Activated CD4-positive, alpha-beta T cell treated with anti-CD3 and anti-CD28 coated beads for 1 hour (primary cell): ENCODE measurements around the gene ZDHHC11.
"Not testable (repeated sequence)": the region's sequence is repeated elsewhere in the genome, so short reads cannot be mapped to it uniquely, and the experiment has no call there.

Source experiments
- DNase-seq: peaks from one replicate; pipeline ENCODE4 v3.0.0-alpha.2; 2020

The ZDHHC11 gene

DNA sequence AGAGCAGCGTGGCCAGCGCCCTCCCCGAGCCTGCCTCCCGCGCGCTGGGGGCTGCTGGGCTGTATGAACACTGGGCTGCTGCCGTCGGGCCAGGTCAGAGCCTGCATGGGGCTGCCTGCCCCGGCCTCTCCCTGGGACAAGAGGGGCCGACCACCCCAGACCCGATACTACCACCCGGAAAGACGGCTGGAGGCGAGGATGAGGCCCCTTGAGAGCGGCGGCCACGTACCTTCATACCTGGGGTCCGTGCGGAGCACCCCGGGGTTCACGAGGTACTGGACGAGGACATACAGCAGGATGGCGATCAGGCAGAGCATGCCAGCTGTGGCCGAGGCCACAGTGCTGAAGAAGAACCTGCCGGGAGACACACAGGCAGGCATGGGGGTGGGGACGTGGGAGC lies 7.4 kb downstream of the ZDHHC11 start:
- DNase-seq = not testable (repeated sequence)

DNA sequence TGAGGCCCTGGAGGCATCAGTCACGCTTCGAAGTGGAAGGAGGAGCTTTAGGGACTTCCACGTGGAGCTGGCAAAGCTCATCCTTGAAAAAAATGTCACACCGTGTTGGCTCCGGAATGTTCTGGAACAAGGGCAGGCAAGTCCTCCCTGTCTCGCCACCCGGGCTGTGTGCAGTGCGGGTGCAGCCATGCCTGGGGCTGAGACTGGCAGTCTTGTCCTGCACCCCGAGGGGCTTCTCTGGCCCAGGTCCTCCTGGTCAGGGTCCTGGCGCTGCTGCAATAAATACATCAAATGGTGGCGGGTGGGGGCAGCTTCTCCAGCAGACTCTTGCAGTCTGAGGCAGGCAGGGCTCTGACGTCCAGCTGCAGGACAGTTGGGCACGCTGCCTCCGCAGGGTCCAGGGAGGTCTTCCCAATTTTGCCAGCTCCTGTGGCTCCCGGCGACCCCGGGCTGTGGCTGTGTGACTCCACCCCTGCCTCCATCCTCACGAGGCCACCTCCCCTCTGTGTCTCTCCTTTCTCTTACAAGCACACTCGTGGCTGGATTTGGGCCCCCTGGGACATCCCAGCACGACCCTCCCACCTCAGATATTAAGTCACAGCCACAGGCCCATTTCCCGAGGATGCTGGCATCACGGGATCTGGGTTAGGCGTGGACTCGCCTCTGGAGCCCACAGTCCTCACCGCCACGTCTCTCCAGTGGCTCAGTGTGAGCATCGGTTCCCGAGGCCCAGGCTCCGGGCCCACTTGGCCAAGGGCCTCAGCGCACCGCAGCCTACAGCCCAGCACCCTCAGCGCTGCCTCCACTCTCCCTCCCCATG lies 8.2 kb downstream of the ZDHHC11 start:
- not testable (repeated sequence) for DNase-seq

DNA sequence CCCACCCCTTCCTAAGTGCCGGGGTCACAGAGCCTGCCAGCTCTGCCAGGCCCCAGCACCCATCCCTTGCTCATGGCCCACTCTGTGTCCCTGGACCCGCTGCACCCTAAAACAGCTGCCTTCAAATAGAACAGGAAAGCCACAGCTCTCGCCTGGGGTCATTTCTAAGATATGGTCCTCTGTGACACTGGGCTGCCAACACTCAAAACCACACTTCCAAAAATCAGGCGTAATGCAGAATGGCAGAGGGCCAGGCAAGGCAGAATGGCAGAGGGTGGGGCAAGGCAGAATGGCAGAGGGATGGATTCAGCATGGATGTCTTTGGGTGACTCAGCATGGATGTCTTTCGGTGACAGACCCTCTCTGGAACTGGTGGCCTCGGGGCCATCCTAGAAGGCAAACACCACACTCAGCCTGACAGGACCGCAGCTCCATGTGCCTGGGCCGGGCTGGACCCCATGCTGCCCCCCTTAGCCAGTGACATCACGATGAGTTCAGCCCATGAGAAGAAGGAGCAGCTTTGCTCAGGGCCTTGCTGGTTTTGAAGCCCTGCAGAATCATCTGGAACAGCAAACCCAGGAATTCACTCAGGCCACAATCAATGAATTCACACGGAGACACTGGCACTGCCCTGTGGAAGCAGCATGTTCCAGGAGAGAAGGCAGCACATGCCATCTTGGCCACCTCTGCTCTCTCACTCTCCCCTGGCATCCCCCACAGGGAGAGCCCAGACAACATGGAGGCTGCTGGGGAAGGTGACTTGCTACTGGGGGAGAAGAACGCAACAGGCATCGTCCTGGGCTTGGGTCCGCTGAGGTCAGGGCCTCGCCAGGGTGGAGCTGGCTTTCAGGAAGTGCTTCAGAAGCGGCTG lies 9.0 kb downstream of the ZDHHC11 start:
- not testable (repeated sequence) for DNase-seq

DNA sequence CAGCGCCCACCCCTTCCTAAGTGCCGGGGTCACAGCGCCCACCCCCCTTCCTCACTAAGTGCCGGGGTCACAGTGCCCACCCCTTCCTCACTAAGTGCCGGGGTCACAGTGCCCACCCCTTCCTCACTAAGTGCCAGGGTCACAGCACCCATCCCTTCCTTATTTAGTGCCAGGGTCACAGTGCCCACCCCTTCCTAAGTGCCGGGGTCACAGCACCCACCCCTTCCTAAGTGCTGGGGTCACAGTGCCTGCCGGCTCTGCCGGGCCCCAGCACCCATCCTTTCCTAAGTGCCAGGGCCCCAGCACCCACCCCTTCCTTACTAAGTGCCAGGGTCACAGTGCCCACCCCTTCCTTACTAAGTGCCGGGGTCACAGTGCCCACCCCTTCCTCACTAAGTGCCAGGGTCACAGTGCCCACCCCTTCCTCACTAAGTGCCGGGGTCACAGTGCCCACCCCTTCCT lies 9.8 kb downstream of the ZDHHC11 start:
- DNase-seq = not testable (repeated sequence)

DNA sequence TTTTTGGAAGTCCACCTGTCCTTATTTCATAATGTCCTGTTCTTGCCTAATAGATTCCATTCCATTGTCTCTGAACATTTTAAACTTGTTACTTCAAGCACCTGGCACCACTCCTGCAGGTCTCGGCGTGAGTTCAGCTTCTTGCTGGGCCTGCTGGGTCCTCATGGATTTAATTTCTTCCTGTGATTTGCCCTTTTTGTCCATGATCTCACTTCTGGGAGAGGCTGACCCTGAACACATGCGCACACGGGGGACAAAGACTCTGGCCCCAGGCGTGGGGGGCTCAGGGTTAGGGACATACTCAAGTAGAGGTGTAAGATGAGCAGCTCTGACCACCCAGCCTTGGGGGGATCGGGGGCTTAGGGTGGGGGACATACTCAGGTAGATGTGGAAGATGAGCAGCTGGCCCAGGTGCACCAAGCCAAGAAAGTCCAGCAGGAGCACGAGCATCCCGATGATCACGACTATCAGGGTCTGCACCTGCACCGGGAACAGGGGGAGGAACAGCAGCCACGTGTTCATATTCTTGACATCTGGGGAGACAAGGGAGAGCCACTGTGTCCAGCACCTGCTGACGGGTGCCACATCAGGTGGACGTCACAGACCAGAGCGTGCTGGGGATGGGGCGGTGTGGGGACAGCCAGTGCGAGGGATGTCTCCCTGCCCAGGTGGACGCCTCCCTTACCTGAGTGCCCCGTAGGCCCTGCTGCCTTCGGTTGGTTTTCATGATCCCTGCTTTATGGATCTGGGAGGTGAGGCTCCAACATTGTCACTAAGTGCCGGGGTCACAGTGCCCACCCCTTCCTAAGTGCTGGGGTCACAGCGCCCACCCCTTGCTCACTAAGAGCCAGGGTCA lies 10.4 kb downstream of the ZDHHC11 start:
- DNase-seq = not testable (repeated sequence)

DNA sequence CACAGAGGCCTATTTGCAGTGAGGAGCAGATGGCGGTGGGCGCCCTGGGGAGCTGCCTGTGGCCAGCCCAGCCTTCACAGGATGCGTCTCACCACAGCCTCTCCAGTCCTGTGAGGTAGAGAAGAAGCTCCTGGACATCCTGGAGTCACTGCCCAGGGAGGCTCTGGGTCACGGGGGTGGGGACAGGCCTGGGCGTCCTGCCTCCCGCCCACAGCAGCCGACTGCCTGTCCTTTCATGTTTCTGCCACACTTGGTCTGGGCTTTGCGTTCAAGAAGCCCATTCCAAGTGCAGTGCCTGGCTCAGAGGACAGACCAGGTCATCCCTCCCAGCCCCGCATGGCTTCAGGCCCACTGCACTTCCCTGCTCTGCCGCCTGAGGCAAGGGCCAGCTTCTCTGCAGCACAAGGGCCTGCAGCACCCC lies 12.3 kb downstream of the ZDHHC11 start:
- DNase-seq = peak; percentile 7

DNA sequence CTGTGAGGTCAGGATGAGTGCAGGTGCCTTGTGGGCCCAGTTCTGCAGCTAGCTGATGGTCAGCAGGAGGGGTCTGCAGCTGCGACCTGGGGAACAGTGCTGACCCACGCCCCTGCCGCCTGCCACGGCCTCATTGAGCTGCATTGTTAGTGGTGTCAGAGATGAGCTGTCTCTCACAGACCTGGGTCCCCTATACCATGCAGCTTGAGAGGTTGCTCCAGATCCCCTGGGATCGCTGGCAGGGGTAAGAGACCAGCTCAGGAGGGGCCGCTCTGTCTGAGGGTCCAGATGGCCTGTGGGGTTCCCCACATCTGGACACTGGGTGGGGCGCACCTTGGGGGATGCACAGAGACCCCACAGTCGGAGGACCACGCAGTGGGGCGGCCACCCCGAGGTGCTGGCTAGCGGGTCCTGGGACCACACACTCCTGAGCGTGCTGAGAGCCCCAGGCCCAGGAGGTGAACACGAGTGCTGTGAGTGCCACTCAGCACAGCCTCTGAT lies 13.1 kb downstream of the ZDHHC11 start:
- DNase-seq = peak; percentile 4

DNA sequence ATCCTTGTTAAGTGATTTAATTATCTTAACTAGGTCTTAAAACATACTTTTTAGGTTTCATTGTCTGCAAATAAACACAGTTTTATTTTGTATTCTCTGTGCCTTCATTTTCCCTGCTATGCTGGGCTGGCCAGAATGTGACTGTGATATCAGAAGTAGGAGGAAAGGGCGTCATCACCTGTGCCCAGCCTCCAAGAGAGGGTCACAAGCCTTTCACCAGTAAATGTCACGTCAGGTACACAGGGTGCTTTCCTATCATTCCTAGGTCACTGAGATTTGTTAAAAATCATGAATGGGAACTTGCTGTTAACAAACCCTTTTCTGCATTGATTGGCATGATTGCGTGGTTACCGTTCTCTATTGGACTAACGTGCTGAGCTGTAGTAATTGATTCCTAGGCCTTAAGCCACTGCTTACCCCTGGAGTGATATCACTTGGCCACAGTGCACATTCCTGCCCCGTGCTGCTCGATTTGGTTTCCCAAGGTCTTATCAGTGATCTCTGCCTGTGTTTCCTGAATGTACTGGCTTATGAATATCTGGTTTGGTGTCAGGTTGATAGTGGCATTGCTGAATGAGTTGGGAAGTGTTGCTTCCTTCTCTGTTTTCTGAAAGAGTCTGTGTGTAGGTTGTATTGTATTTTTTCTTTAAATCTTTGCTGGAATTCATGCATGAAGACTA lies 14.7 kb downstream of the ZDHHC11 start:
- DNase-seq = not testable (repeated sequence)

DNA sequence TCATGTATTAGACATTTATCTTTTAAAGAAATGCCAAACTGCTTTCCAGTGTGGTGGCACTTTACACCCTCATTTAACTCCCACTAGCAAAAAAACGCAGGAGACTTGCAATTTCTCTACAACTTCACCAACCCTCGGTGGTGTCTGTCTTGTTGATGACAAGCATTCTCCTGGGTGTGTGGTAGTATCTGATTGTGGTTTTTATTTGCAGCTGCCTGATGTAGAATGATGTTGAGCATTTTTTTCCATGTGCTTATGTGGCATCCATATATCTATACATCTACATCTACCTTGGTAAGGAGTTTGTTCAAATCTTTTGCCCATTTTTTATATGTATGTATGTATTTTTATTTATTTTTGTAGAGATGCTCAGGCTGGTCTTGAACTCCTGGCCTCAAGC lies 16.8 kb downstream of the ZDHHC11 start:
- not testable (repeated sequence) for DNase-seq

DNA sequence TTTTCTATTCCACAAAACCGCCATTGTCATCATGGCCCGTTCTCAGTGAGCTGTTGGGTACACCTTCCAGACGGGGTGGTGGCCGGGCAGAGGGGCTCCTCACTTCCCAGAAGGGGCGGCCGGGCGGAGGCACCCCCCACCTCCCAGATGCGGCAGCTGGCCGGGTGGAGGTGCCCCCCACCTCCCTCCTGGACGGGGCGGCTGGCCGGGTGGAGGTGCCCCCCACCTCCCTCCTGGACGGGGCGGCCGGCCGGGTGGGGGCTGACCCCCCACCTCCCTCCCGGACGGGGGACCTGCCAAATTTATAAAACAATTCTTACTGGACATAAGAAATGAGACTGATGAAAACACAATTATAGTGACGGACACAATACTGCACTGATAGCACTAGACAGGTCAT lies 22.6 kb downstream of the ZDHHC11 start:
- not testable (repeated sequence) for DNase-seq

DNA sequence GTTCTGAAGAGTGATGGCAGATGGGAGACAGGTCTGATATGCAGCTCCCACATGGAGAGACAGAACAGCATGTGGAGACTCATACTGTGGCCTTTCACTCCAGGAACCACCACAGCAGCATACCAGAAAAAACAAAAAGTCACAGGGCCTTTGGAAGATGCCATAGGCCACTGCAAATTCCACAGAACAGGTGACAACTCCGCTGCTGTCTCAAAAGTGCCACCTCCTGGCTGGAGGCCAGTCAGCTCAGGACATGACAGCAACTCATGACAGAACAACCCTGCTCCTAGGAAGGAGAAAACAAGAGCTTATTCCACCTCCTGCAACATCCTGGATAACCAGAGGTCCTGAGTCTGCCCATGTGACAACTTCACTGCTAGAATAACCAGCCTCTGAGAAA lies 25.2 kb downstream of the ZDHHC11 start:
- not testable (repeated sequence) for DNase-seq

DNA sequence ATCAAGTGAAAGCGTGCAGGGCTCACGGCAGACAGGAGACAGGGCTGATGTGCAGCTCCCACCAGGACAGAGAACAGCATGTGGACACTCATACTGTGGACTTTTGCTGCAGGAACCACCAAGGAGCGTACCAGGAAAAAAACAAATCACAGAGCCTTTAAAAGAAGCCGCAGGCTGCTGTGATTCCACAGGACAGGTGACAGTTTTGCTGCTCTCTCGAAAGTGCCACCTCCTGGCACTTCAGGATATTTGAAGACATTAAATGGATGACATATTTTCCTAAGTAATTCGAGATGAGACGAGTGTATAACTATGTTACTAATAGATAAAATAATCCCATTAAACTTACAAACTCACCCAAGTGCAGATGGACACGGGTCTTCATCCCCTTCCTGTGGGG lies 29.3 kb downstream of the ZDHHC11 start:
- no peak for DNase-seq

DNA sequence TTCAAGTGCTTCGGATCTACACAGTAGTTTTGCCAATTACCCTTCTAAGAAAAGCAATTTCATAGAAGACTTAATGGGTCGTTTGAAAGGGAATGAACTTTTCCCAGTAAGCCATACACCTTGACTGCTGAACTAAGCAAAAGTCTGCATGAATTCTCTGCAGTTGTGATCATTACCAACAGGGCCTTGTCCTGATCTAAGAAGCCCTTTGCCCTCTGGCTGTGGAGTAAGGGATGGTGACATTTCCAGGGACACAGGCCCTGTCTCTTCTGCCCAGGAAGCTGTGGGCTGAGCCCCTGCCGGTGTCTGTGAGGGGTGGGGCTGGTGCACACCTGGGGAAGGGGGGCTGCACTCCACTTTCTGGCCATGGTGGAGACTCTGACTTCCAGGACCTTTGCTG lies 30.5 kb downstream of the ZDHHC11 start:
- no peak for DNase-seq

DNA sequence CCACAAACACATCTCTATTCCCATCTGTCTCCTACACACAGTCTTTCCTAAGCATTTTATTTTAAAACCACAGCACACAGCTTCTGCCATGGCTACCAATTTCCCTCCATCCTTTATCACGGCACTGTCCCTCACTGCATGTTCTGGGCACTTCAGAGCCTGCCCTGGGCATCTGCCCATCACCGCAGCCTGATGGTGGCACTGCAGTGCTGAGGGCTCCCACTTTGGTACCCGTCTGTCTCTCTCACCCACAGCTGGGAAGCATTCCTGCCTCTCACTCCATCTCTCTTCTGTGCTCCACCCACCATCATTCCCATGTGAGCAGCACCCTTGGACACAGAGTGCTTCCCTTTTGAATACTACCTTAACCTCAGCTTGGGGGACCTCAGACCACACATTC lies 31.7 kb downstream of the ZDHHC11 start:
- no peak for DNase-seq

DNA sequence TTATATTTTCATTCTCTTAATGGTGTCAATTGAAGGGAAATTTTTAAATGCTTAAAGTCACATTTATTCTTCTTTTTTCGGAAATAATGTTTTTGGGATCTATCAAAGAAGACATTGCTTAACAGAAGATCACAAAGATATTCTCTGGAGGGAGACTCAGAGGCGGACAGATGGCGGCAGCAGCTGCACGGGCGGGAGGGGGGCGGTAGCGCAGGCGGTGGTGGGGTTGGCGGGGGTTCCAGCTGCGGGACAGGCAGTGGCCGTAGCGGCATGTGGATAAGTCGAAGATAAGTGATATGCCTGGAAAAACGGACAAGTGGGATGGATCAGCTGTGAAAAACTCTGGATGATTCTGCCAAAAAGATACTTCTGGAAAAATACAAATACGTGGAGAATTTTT lies 34.6 kb downstream of the ZDHHC11 start:
- no peak for DNase-seq

DNA sequence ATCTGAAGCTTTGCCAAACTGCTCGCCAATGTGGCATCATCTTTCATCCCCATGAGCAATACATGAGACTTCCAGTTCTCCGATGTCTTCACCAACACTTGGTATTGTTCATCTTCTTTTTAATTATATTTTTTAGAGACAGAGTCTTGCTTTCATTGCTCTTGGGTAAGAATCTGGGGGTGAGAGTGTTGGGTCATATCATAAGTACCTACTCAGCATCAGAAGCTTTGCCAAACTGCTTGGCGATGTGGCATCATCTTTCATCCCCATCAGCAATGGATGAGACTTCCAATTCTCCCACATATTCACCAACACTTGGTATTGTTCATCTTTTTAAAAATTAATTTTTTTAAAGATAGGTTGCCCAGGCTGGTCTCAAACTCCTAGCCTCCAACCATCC lies 35.3 kb downstream of the ZDHHC11 start:
- DNase-seq = no peak

DNA sequence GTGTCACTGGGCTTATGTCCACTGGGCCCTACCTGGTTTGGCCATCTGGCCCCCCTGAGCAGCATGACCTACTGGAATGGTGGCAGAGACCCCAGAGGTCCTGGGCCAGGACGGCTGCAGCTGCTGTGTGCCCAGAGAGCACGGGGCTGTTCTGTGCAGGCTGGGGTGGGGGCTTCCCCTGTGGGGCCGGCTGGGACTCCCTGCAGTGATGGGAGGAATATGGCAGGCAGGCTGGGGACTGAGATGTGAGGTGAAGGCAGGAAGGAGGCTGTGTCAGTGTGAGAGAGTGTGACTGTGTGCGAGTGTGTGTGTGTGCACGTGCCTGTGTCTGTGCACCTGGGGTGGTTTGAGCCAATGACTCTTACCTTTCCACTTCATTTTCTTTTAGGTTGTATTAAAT lies 37.2 kb downstream of the ZDHHC11 start:
- not testable (repeated sequence) for DNase-seq

DNA sequence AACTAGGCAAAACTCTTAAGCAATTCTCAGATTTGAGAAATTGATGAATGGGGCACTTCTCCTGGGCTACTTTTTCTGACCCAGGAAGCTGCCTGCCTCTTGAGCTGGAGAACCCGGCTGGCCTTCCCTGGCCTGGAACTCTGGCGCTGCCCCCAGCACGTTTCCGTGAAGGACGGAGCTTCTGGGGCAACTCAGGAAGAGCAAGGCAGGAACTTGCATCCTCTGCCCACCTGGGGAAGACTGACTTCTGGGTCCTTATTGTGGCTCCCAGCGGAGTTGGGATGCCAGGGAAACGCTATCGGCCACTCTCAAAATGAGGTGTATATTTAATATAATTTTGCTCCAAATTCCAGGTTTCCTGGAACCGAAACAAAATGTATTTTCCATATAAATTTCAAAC lies 39.4 kb downstream of the ZDHHC11 start:
- DNase-seq = not testable (repeated sequence)

DNA sequence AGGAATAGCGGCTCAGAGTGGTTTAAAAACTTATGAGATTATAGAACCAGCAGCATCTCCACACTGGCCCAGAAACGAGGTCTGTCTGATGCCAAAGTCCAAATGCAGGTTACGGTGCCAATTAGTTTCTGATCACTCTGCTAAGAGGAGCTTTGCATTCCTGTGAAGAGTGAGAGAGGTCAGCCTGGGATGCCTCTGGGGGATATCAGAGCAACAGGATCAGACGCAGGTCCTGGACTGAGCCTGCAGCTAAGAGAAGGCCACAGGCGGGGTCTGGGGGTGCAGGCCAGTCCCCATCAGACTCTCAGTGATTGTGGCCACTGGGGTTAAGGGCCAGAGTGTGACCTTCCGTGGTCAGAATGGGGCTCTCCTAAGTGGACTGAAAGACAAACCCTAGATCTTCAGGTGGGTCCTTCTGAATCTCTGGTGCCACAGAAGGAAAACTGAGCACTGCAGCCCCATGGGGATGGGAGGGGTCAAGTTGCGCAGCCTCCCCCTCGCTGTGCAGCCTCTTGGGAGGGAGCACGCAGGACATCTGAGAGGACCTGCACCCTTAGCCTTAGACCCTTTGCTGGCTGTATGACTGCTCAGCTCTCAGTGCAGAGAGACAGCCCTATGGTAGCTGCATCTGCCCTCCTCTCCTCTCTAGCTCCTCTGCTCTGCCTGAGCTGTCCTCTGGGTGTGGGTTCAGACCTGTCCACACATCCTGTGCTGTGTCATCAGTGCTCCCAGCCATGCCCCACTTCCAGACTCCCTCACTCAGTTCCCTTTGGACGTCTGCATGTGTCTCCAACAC lies 42.9 kb downstream of the ZDHHC11 start:
- not testable (repeated sequence) for DNase-seq

DNA sequence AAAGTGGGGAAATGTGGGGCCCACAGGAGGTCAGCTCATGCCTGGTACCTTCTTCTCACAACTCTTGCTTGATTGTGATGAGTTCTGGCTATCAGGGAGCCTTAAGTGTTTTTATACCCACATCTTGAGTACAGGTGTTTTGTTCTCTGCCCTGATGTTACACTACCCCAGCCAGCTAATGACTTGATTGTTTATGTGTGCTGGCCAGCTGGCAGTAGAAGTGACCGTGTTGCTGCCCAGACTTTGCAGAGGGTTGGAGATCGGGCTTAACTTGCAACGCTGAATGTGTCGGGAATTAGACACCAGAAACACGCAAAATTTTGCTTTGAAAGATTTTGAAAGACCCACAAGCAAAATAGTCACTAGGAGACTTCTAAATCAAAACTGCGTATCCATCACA lies 49.3 kb downstream of the ZDHHC11 start:
- no peak for DNase-seq

DNA sequence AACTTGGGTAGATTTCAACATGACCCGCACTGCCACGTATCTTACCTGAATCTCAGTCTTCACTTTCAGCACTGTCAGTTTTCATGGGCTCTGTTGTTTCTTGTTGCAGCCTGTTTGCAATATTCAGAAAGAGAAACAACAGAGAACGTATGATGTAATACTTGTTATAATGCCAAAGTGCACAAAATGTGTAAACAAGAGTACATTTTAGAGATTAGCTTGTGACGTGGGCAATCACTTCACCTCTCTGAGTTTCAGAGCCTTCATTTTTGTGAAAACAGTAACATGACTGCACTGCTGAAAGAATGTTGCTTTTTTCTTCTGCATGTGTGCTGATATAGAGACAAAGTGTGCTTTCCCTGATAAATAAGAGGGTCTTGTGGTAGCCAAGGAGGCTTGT lies 49.7 kb downstream of the ZDHHC11 start:
- not testable (repeated sequence) for DNase-seq
